BJ (cell line): ENCODE data around the gene SORCS2. TPM values are rescaled to one million over a fixed set of nuclear protein-coding genes. Genes with fewer than 3 reads are reported as not detected.

Source experiments
- CTCF ChIA-PET: fragments of 350-600 bp; formaldehyde crosslinking; extraction: SDS; loops from one replicate; lab custom pipeline; 2021; ENCODE audit warnings: antibody characterized with exemption, inconsistent platforms; lab: Yijun Ruan, JAX
- POLR2A ChIA-PET: fragments of 300-600 bp; sonication (Branson Sonifier 250); formaldehyde crosslinking; extraction: SDS; loops from one replicate; lab custom pipeline; 2021; ENCODE audit warnings: antibody characterized with exemption; lab: Charles Lee
- DNase-seq: peaks from one replicate; pipeline ENCODE4 v3.0.0-alpha.2; 2011; ENCODE audit warnings: low read depth
- H3K27me3 ChIP-seq: 2 replicates; pipeline ENCODE4 v1.6.0; 2011; ENCODE audit warnings: low read length; ENCODE audit not compliant: control insufficient read depth, insufficient read depth
- H3K36me3 ChIP-seq: 2 replicates; pipeline ENCODE4 v1.5.1; 2011; ENCODE audit warnings: low read length; ENCODE audit not compliant: control insufficient read depth, insufficient read depth
- H3K4me3 ChIP-seq: 2 replicates; pipeline ENCODE4 v1.5.1; 2011; ENCODE audit warnings: low read depth, mild to moderate bottlenecking, control low read depth, low read length
- CTCF ChIP-seq: IDR thresholded peaks from 2 replicates; pipeline ENCODE4 v1.5.1; 2011; ENCODE audit warnings: low read depth, mild to moderate bottlenecking, control low read depth, inconsistent platforms, low read length, moderate library complexity; ENCODE audit not compliant: insufficient read depth
- polyA plus RNA-seq: library from polyadenylated mRNA; depleted of rRNA; stranded (reverse); fragments of >200 nt; gene quantifications from 2 replicates; pipeline ENCODE4 v1.2.3, GENCODE V29; 2011

SORCS2 gene
- polyA plus RNA-seq, 1 experiment, result 0.63 TPM

- ChIA-PET POLR2A (no interaction called here), CTCF (interaction anchor here (0.9 to 2.3 kb wide), 3 partner anchors 13 to 126 kb away, joined by 5 to 8 read pairs (median 7); partner anchors contain the start of gene SORCS2)
- no peaks in the 10 kb centered on the region for H3K36me3 ChIP-seq
- no peak for DNase-seq
- no peak for TF ChIP-seq CTCF
- peaks cover 6% of the 10 kb centered on the region for H3K27me3 ChIP-seq
- H3K4me3 ChIP-seq, result no peak overlapping the region
Observed at GRCh38 chr4:7170012-7170411, 22.3 kb upstream of the SORCS2 start.

GRCh38 chr4:7171191-7171900 lies 21.0 kb upstream of the SORCS2 start:
- H3K36me3 ChIP-seq, result no peaks in the 10 kb centered on the region
- TF ChIP-seq CTCF, result no peak
- CTCF ChIA-PET, result interaction anchor here (0.9 to 2.3 kb wide), 3 partner anchors 14 to 125 kb away, joined by 5 to 8 read pairs (median 7); partner anchors contain the start of gene SORCS2
- H3K4me3 ChIP-seq, result no peak overlapping the region
- no peak for DNase-seq
- POLR2A ChIA-PET, result no interaction called here
- H3K27me3 ChIP-seq, result peaks cover 6% of the 10 kb centered on the region

GRCh38 chr4:7172508-7172907 lies 19.8 kb upstream of the SORCS2 start:
- H3K36me3 ChIP-seq, result no peaks in the 10 kb centered on the region
- no peak for TF ChIP-seq CTCF
- ChIA-PET POLR2A (no interaction called here), CTCF (interaction anchor here (0.9 to 1.5 kb wide), 3 partner anchors 9 to 16 kb away, joined by 4 read pairs; no protein-coding TSS in a partner anchor)
- DNase-seq, result no peak
- H3K4me3 ChIP-seq, result no peak overlapping the region
- H3K27me3 ChIP-seq, result peaks cover 6% of the 10 kb centered on the region

GRCh38 chr4:7172946-7173345 lies 19.4 kb upstream of the SORCS2 start:
- Histone ChIP-seq H3K36me3 (no peaks in the 10 kb centered on the region), H3K27me3 (peaks cover 6% of the 10 kb centered on the region), H3K4me3 (no peak overlapping the region)
- CTCF ChIA-PET, result interaction anchor here (0.9 to 1.5 kb wide), 3 partner anchors 8 to 16 kb away, joined by 4 read pairs; no protein-coding TSS in a partner anchor
- no peak for TF ChIP-seq CTCF
- POLR2A ChIA-PET, result no interaction called here
- no peak for DNase-seq

- DNase-seq, result no peak
- ChIA-PET CTCF (no interaction called here), POLR2A (no interaction called here)
- peaks cover 5% of the 10 kb centered on the region; the same call in 1 of the 2 replicates for H3K27me3 ChIP-seq
- no peak overlapping the region for H3K4me3 ChIP-seq
- H3K36me3 ChIP-seq, result no peaks in the 10 kb centered on the region
- TF ChIP-seq CTCF, result no peak
Observed at GRCh38 chr4:7173841-7174449, 18.4 kb upstream of the SORCS2 start.
